Gastrocnemius medialis (tissue), 4 donors: ENCODE results near the gene DUSP18.

ENCODE experiments used
- POLR2A ChIP-seq, 2 donors: fragments of 450-650 bp; IDR thresholded peaks; one replicate each; pipeline ENCODE4 v1.6.1; 2017; ENCODE audit warnings: antibody characterized with exemption in 2 of 2, mild to moderate bottlenecking in 2 of 2, moderate library complexity in 2 of 2
- TF ChIP-seq, protein P1 (sequence below), 5 experiments: fragments of 450-650 bp in 3 of 5; fragments of 200-600 bp in 2 of 5; sonication (generic) in 2 of 5; IDR thresholded peaks in 4 of 5; conservative IDR thresholded peaks in 1 of 5; 1 replicate in 4 of 5; 2 replicates in 1 of 5; pipeline ENCODE4 v1.5.1; 2016 to 2019; ENCODE audit warnings: antibody characterized with exemption in 5 of 5, mild to moderate bottlenecking in 3 of 5, moderate library complexity in 3 of 5

DNA sequence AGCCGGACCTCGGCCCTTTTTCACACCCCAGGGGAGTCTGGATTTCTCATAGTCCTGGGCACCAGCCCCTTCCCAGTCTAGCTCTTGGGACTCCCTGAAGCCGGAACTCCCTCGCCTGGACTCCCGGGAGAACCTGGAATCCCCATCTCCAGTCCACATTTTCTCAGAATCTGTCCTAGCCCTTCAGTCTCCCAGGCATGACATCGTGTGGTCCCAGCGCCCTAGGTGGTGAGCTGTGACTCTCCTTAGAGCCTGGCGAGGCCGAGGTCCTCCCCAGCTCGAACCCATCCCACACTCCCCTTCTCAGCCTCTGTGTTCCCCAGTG, 673 bp upstream of the DUSP18 start:
- TF ChIP-seq, protein P1, sequence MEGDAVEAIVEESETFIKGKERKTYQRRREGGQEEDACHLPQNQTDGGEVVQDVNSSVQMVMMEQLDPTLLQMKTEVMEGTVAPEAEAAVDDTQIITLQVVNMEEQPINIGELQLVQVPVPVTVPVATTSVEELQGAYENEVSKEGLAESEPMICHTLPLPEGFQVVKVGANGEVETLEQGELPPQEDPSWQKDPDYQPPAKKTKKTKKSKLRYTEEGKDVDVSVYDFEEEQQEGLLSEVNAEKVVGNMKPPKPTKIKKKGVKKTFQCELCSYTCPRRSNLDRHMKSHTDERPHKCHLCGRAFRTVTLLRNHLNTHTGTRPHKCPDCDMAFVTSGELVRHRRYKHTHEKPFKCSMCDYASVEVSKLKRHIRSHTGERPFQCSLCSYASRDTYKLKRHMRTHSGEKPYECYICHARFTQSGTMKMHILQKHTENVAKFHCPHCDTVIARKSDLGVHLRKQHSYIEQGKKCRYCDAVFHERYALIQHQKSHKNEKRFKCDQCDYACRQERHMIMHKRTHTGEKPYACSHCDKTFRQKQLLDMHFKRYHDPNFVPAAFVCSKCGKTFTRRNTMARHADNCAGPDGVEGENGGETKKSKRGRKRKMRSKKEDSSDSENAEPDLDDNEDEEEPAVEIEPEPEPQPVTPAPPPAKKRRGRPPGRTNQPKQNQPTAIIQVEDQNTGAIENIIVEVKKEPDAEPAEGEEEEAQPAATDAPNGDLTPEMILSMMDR (IDR thresholded peaks at IDR 0.05 in 4 of 5, conservative IDR thresholded peaks at IDR 0.05 in 1 of 5), result no peak
- no peak for TF ChIP-seq POLR2A (IDR thresholded peaks at IDR 0.05)
